Hematopoietic multipotent progenitor cell treated with erythropoietin and hydrocortisone succinate and interleukin-3 and kit ligand, for 17 days (in vitro differentiated cells): Measurements from ENCODE around the gene TDG.

Experiments used
- DNase-seq: peaks from one replicate; pipeline ENCODE4 v3.0.0-alpha.2; 2015; ENCODE audit warnings: low spot score

TDG gene

DNA sequence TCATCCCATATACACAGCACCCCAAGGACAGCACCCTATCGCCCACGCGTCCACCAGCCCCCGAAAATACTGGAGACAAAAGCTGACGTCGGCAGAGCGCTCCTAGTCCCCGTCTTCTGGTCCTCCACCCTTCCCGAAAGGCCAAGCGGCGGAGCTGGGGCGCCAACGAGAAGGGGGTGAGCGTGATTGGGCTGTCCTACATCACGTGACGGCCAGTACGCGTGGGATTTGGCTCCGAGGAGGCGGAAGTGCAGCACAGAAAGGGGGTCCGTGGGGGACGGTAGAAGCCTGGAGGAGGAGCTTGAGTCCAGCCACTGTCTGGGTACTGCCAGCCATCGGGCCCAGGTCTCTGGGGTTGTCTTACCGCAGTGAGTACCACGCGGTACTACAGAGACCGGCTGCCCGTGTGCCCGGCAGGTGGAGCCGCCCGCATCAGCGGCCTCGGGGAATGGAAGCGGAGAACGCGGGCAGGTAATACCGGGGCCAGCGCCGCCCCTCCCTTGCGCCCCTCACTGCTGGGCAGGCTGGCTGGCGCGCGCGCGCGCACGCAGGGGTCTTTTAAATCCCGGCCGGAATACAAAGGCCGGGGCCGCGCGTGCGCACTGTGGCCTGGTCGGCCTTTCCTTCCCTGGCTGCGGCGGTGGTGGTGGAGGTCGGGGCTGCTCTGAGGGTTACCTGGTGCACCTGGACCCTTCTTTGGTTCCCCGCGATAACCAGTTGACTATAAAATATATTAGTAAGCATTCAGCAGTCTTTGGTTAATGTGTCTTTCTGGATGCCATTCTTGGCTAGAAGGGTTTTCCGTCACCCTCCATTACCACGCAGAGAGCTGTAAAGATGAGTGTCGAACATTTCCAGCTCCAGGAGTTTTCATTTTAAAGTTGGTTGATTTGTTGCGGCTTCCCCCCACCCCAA is at the start of gene TDG:
Gene TDG (plus strand): TSS at position 283 of the 915 bp plus-strand sequence. CDS start 166 bp downstream, at position 449.
- peak; percentile 97 for DNase-seq

DNA sequence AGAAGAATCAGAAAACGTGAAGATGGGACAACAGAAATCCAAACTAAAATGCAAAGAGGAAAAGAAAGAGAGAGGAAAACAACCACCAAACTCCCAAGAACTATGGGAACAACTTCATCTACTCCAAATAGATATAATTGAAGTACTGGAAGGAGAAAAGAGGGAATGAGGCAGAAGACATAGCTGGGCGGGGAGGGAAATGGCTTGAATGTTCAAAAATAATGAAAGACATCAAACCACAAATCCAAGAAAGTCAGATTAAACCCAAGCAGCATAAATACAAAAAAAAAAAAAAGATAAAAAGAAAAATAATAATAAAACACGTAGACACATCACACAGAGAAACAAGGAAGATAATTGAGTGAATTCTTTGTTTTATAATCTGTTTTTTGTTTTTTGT is 47.8 kb upstream of the TDG start:
- DNase-seq: no peak

DNA sequence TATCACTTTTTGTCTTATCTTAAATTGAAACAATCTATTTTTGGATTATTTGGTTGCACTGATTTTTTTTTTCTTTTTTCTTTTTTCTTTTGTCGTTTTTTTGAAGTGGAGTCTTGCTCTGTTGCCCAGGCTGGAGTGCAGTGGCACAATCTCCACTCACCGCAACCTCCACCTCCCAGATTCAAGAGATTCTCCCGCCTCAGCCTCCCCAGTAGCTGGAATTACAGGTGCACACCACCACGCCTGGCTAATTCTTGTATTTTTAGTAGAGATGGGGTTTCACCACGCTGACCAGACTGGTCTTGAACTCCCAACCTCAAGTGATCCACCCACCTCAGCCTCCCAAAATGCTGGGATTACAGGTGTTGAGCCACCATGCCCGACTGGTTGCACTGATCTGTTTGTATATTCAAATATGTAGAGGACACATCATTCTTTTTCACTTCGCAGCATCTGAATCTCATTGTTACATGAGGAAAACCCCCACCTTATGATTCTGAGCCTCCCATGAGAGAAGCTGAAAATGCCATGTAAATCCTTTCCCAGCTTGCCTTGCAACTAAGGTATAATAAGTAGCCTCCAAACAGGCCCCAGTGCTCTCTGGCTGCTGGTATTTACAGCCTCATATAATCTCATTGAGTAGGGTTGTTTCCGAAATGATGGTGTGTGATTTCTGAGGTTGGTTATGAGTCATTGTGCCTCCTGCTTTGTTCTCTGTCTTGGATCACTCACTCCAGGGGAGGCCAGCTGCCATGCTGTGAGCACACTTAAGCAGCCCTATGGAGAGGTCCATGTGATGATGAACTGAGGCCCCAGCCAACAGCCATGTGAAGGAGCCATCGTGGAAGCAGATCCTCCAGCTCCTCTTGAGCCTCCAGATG is 40.7 kb upstream of the TDG start:
- no peak for DNase-seq

DNA sequence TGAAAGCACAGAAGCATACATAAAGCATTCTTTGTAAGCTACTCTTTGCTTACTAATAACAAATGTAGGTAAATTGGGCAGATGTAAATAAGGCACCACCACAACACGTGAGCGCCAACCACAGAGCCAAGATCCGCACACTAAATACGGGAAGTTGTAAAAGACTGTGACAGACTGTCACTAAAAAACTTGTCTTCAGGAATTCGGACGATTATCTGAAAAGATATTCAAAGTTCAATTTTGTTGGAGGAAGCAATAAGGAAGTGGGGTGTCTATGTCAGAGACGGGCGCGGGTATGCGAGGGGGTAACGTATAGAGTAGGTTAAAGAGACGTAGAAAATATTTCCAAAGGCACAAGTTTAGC is 37.0 kb upstream of the TDG start:
- no peak for DNase-seq

DNA sequence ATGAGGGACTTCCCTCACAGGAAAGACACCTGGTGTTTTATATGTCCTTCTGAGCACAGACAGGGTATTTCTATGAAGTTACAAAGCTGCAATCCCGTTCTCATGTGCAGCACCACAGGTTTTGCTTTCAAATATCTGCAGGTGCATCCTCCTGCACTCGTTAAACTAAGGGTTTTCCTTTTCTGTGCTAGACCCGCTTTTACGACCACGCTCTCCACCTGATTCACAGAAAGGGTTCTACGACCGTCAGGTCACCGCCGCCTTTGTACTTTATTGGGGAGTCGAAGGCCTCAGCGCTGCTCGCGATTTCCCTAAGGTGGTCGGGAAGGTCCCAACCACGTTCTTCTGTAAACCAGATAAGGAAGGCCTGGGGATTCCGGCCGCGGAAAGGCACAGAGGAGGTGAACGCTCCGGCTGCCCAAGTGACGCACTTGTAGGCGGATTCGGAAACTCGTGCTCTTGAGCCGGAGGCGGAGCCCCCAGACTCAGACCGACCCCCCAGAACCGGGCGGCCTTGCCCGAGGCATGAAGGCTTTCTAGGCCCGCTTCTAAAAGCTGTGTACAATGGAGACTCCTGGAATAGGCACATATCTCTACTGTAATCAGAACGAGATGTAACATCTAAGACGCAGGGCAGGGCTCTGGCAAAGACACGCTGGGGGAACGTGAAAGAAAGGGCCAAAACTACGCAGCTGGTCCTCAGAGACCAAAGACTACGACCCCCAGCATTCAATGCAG is 36.5 kb upstream of the TDG start:
- no peak for DNase-seq

GRCh38 chr12:103929784-103930033 is 36.0 kb upstream of the TDG start:
- DNase-seq: no peak

- DNase-seq: peak; percentile 100
Observed at GRCh38 chr12:103930034-103930786, 35.5 kb upstream of the TDG start, which contains the start of gene HSP90B1. Gene HSP90B1, plus strand, starts transcription at chr12:103930410. Its CDS starts 106 bp downstream, at chr12:103930516.

- peak; percentile 37 for DNase-seq
Observed at GRCh38 chr12:103930787-103931735, 34.6 kb upstream of the TDG start.

GRCh38 chr12:103933237-103933636 is 32.4 kb upstream of the TDG start:
- DNase-seq: peak; percentile 9

- no peak for DNase-seq
Observed at GRCh38 chr12:103936679-103937078, 29.0 kb upstream of the TDG start.

GRCh38 chr12:103944964-103945363 is 20.7 kb upstream of the TDG start:
- DNase-seq: no peak

DNA sequence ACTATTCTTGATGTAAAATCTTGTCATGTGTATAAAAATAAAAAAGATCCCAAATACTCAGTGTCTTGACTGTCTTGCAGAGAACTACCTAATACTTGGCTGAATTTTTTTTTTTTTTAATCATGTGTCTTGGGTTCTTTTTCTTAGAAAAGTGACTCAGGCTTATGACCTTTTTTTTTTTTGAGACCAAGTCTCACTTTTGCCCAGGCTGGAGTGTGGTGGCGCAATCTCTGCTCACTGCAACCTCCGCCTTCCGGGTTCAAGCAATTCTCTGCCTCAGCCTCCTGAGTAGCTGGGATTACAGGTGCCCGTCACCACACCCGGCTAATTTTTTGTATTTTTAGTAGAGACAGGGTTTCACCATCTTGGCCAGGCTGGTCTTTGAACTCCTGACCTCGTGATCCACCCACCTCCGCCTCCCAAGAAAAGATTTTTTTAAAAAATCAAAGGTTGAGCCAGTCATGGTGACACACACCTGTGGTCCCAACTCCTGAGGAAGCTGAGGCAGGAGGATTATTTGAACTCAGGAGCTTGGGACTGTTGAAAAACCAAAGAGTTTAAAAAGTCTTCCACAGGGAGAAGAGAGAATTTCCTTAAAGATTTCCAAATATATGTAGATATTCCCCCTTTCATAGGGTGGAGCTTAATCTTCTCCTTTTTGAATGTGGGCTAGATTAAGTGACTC is 17.7 kb upstream of the TDG start:
- DNase-seq: no peak

- no peak for DNase-seq
Observed at GRCh38 chr12:103948746-103949406, 16.8 kb upstream of the TDG start.

- no peak for DNase-seq
Observed at GRCh38 chr12:103952497-103952896, 13.2 kb upstream of the TDG start.

DNA sequence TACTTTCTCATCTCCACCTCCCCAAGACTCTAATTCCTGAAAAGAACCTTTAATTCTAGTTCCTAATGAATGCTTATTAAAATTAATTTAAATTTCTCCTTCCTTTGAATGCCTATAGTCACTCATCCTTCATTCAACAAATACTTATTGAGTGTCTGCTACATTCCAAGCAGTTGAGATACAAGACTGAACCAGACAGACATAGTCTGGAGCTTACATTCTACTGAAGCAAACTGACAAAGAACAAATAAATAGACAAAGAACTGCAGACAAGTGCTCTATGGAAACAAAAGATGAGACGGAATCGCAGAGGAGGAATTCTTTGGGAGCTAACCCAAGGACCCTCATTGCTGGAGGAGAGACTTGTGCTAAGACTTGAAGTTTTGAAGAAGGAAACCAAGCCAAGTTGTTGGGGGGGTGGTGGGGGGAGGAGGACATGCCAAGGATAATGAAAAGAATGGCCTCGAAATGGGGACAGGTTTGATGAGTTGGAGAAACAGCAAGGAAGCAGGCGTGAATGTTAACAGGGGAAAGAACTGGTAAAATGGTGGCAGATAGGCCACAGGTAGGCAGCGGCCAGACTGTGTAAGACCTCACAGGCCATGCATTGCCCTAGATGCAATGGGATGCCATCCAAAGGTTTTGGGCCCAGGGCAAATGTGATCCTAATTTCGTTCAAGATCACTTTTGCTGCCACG is 9.7 kb upstream of the TDG start:
- DNase-seq: no peak

DNA sequence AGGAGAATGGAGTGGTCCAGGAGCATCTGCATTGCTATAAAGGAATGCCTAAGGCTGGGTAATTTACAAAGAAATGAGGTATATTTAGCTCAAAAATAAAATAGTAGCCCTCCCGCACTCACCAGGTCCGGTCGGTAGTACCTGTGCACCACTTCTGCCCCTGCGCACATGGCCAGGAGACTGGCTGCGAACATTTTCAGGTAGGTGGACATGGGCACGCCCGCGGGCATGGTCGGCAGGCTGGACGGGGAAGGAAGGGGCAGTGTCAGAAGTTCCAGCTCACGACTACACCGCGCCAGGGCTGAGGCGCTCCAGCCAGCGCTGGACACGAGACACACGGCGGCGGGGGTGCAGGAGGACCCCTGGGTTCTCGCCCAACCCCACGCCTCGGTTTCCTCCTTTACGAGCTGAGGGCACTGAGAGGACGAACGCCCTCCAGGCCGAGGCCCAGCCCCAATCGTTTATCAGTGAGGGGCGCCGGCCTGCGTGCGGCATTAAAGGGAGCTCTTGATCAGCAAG is 9.1 kb upstream of the TDG start:
- no peak for DNase-seq

DNA sequence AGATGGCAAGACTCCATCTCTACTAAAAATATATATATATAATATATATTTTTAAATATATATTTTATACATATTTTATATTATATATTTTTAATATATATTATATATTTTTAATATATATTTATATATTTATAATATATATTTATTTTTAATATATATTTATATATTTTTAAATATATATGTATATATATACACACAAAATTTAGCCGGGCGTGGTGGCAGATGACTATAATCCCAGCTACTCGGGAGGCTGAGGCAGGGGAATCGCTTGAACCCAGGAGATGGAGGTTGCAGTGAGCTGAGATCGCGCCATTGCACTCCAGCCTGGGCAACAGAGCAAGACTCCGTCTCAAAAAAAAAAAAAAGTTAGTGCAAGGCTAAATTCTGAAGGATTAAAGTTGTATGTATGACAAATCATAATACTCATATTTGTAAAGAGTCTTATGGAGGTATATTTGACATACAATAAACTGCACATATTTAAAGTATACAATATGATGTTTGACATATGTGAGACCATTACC is 7.7 kb upstream of the TDG start:
- no peak for DNase-seq

GRCh38 chr12:103958621-103959020 is 7.1 kb upstream of the TDG start:
- DNase-seq: no peak
